Left lung (tissue), 10 donors: Measurements from ENCODE around the gene EYA4. TPM values are rescaled to one million over a fixed set of nuclear protein-coding genes. Genes with fewer than 3 reads are reported as not detected.

Experiments used
- ATAC-seq: fragments of 200-7000 bp; cut with Tn5 transposase; one replicate; pipeline ENCODE4 v1.9.1; 2020; ENCODE audit warnings: moderate library complexity
- DNase-seq, 4 donors: peaks; one replicate each; pipeline ENCODE4 v3.0.0-alpha.2; 2013 to 2020
- H3K27ac ChIP-seq, 2 donors: fragments of 200-600 bp; sonication (generic) in 1 of 2; one replicate each; pipeline versions ENCODE4 v1.5.0 to v1.8.0; 2020 to 2021
- H3K27me3 ChIP-seq, 2 donors: fragments of 200-600 bp; sonication (generic) in 1 of 2; one replicate each; pipeline versions ENCODE4 v1.5.0 to v1.8.0; 2020 to 2021
- H3K36me3 ChIP-seq, 2 donors: fragments of 200-600 bp; sonication (generic) in 1 of 2; one replicate each; pipeline versions ENCODE4 v1.5.0 to v1.8.0; 2020 to 2021
- H3K4me1 ChIP-seq, 2 donors: fragments of 200-600 bp; one replicate each; pipeline ENCODE4 v1.8.0; 2021
- H3K4me3 ChIP-seq, 2 donors: fragments of 200-600 bp; sonication (generic) in 1 of 2; one replicate each; pipeline versions ENCODE4 v1.5.0 to v1.8.0; 2020 to 2021; ENCODE audit warnings: mild to moderate bottlenecking in 1 of 2
- H3K9me3 ChIP-seq, 2 donors: fragments of 200-600 bp; sonication (generic) in 1 of 2; one replicate each; pipeline versions ENCODE4 v1.5.0 to v1.8.0; 2020 to 2021
- CTCF ChIP-seq, 2 donors: fragments of 200-600 bp; sonication (generic) in 1 of 2; IDR thresholded peaks; one replicate each; pipeline versions ENCODE4 v1.5.0 to v1.8.0; 2021; ENCODE audit warnings: antibody characterized with exemption in 2 of 2
- intact Hi-C, 2 donors: fragments of 100-400 bp; cut with DNase I; formaldehyde crosslinking; loops; one replicate each; pipeline versions ENCODE4 v1.11.2 to v1.14.2; 2022
- polyA plus RNA-seq, 6 donors: library from polyadenylated mRNA; unstranded; fragments of 120-200 nt; gene quantifications; one replicate each; pipeline ENCODE4 v1.2.1, GENCODE V29; 2013; ENCODE audit not compliant: insufficient read length in 6 of 6
- total RNA-seq, 2 donors: library from RNA; stranded (reverse); fragmentation: NEBNext Ultra II Directional; extraction: Animal tissue kit (Norgen Biotek cat#: 25700); gene quantifications; one replicate each; pipeline ENCODE4 v1.2.1, GENCODE V29; 2021
- donor health status: DM: no; HTN: yes; CAD: no.
- donor health status: DM: no; HTN: no; CAD: no.

EYA4 gene
- total and polyA plus RNA-seq, 8 donors: 1.0 to 9.8 (median 8.4) TPM

GRCh38 chr6:133544419-133544818 is 303.3 kb downstream of the EYA4 start:
- no peaks in the 10 kb centered on the region for H3K27me3 ChIP-seq
- no peak overlapping the region for H3K4me3 ChIP-seq
- H3K36me3 ChIP-seq: no peaks in the 10 kb centered on the region
- no peak overlapping the region for H3K27ac ChIP-seq
- TF ChIP-seq CTCF (IDR thresholded peaks at IDR 0.05): no peak
- intact Hi-C loops: no loop called here
- no peaks in the 10 kb centered on the region for H3K4me1 ChIP-seq
- H3K9me3 ChIP-seq: no peaks in the 10 kb centered on the region
- no peak for DNase-seq
- ATAC-seq: no peak

GRCh38 chr6:133546098-133546497 is 304.9 kb downstream of the EYA4 start:
- ATAC-seq (no peak), DNase-seq (peak in 1 of 4 donors; percentile 17)
- intact Hi-C loops: no loop called here
- TF ChIP-seq CTCF (IDR thresholded peaks at IDR 0.05): no peak
- Histone ChIP-seq H3K27ac (no peak overlapping the region), H3K36me3 (no peaks in the 10 kb centered on the region), H3K4me3 (no peak overlapping the region), H3K9me3 (no peaks in the 10 kb centered on the region), H3K4me1 (no peaks in the 10 kb centered on the region), H3K27me3 (no peaks in the 10 kb centered on the region)

- DNase-seq (no peak), ATAC-seq (no peak)
- Histone ChIP-seq H3K36me3 (no peaks in the 10 kb centered on the region), H3K27me3 (no peaks in the 10 kb centered on the region), H3K27ac (no peak overlapping the region), H3K4me3 (no peak overlapping the region), H3K9me3 (no peaks in the 10 kb centered on the region), H3K4me1 (peaks cover 0 to 2% of the 10 kb centered on the region in 2 donors)
- intact Hi-C loops: no loop called here
- TF ChIP-seq CTCF (IDR thresholded peaks at IDR 0.05): no peak
Measured at GRCh38 chr6:133547136-133547535, 306.0 kb downstream of the EYA4 start.

- peaks cover 0 to 3% of the 10 kb centered on the region in 2 donors for H3K4me1 ChIP-seq
- H3K27me3 ChIP-seq: no peaks in the 10 kb centered on the region
- no peak overlapping the region for H3K27ac ChIP-seq
- peak; percentile 80 for ATAC-seq
- H3K4me3 ChIP-seq: no peak overlapping the region
- no peaks in the 10 kb centered on the region for H3K9me3 ChIP-seq
- TF ChIP-seq CTCF (IDR thresholded peaks at IDR 0.05): no peak
- no peaks in the 10 kb centered on the region for H3K36me3 ChIP-seq
- DNase-seq: peak in 2 of 4 donors; percentile 15 to 62
- intact Hi-C loops: no loop called here
Measured at GRCh38 chr6:133548423-133549159, 307.4 kb downstream of the EYA4 start.

- Histone ChIP-seq H3K4me1 (peaks cover 0 to 3% of the 10 kb centered on the region in 2 donors), H3K27me3 (no peaks in the 10 kb centered on the region), H3K36me3 (no peaks in the 10 kb centered on the region), H3K4me3 (no peak overlapping the region), H3K9me3 (no peaks in the 10 kb centered on the region), H3K27ac (no peak overlapping the region)
- TF ChIP-seq CTCF (IDR thresholded peaks at IDR 0.05): no peak
- intact Hi-C loops: no loop called here
- no peak for DNase-seq
- no peak for ATAC-seq
Measured at GRCh38 chr6:133549371-133549801, 308.2 kb downstream of the EYA4 start.
